HL-60 (cell line): ENCODE measurements around the gene PKP3.
A peak's percentile ranks its signal among the peaks of the same experiment; 100 is the strongest.

ENCODE experiments used
- DNase-seq, 2 experiments: peaks; one replicate each; pipeline ENCODE4 v3.0.0-alpha.2; 2010 to 2020; ENCODE audit warnings: low read depth in 1 of 2, low spot score in 1 of 2
- H3K27ac ChIP-seq: fragments of 250-450 bp; sonication (Bioruptor Pico); replicated peaks from 2 replicates; pipeline ENCODE4 v1.5.1; 2020; ENCODE audit warnings: mild to moderate bottlenecking, moderate library complexity
- H3K27me3 ChIP-seq: fragments of 250-450 bp; sonication (Bioruptor Pico); 2 replicates; pipeline ENCODE4 v1.5.1; 2021; ENCODE audit warnings: mild to moderate bottlenecking, moderate library complexity; ENCODE audit not compliant: insufficient read depth, poor library complexity, severe bottlenecking
- H3K4me3 ChIP-seq: replicated peaks from 2 replicates; pipeline ENCODE4 v1.5.1; 2011; ENCODE audit warnings: mild to moderate bottlenecking, control low read depth, low read length; ENCODE audit not compliant: insufficient read depth
- CTCF ChIP-seq: IDR thresholded peaks from one replicate; pipeline ENCODE4 v1.5.1; 2011; ENCODE audit warnings: low read length, control low read depth, inconsistent platforms; ENCODE audit not compliant: insufficient read depth
- GABPA ChIP-seq: IDR thresholded peaks from 2 replicates; pipeline ENCODE4 v1.6.1; 2012; ENCODE audit warnings: low read depth
- POLR2AphosphoS5 ChIP-seq: IDR thresholded peaks from 2 replicates; pipeline ENCODE4 v1.6.1; 2012; ENCODE audit warnings: low read depth
- REST ChIP-seq: IDR thresholded peaks from 2 replicates; pipeline ENCODE4 v1.6.1; 2012; ENCODE audit warnings: low read depth; ENCODE audit not compliant: insufficient replicate concordance
- SPI1 ChIP-seq: IDR thresholded peaks from 2 replicates; pipeline ENCODE4 v1.6.1; 2012; ENCODE audit warnings: low read depth, mild to moderate bottlenecking, borderline replicate concordance

PKP3 gene

GRCh38 chr11:396948-397548 is 3.0 kb downstream of the PKP3 start:
- TF ChIP-seq GABPA, result no peak
- TF ChIP-seq POLR2AphosphoS5, result no peak
- TF ChIP-seq REST, result no peak
- TF ChIP-seq CTCF, result peak; percentile 36
- TF ChIP-seq SPI1, result no peak
- Histone ChIP-seq H3K4me3 (peak overlapping the region; percentile 44), H3K27me3 (peaks cover 9% of the 10 kb centered on the region), H3K27ac (no peak overlapping the region)
- peak; percentile 55 to 75 for DNase-seq

- Histone ChIP-seq H3K27me3 (peaks cover 9% of the 10 kb centered on the region), H3K4me3 (no peak overlapping the region), H3K27ac (no peak overlapping the region)
- no peak for DNase-seq
- TF ChIP-seq CTCF, result no peak
- TF ChIP-seq SPI1, result no peak
- TF ChIP-seq POLR2AphosphoS5, result no peak
- TF ChIP-seq GABPA, result no peak
- TF ChIP-seq REST, result no peak
Observed at GRCh38 chr11:398826-399225, 4.8 kb downstream of the PKP3 start.

GRCh38 chr11:399731-400211 is 5.8 kb downstream of the PKP3 start:
- DNase-seq, result no peak
- Histone ChIP-seq H3K27ac (no peak overlapping the region), H3K4me3 (no peak overlapping the region), H3K27me3 (peaks cover 9% of the 10 kb centered on the region)
- TF ChIP-seq GABPA, result no peak
- no peak for TF ChIP-seq CTCF
- TF ChIP-seq SPI1, result no peak
- no peak for TF ChIP-seq POLR2AphosphoS5
- TF ChIP-seq REST, result no peak
